GM19099 (cell line): ENCODE results near the gene USP8.

Source experiments
- POLR2A ChIP-seq: IDR thresholded peaks from 3 replicates; pipeline ENCODE4 v1.6.1; 2011; ENCODE audit warnings: low read depth; ENCODE audit not compliant: insufficient read length; ENCODE audit errors: extremely low read depth

The USP8 gene

DNA sequence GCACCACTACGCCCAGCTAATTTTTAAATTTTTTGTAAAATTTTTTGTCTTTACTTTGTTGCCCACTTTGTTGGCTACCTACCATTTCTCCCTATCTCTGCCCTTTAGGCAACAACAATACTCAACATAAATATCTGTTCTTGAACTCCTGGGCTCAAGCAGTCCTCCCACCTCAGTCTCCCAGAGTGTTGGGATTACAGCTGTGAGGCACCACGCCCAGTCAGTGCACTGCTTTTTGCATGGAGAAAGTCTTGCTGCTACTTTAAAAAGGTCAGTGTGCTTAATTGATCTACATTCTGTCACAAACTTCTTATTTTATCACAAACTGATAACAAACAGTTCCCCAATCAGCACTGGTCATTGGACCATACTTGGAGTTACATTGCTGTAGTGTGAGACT, 8.0 kb downstream of the USP8 start:
- no peak for TF ChIP-seq POLR2A

- no peak for TF ChIP-seq POLR2A
Observed at GRCh38 chr15:50435772-50436171, 11.6 kb downstream of the USP8 start.

GRCh38 chr15:50438251-50438650, 14.0 kb downstream of the USP8 start:
- no peak for TF ChIP-seq POLR2A

DNA sequence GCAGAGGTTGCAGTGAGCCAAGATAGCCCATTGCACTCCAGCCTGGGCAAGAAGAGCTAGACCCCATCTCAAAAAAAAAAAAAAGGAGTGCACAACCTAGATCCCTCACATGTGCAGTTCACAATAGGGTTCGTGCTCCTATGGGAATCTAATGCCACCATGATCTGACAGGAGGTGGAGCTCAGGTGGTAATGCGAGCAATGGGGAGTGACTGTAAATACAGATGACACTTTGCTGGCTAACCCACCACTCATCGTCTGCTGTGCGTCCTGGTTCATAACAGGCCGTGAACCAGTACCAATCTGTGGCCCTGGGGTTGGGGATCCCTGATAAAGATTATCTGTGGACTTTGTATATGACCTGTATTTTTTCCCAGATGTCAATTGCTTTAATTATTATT, 16.7 kb downstream of the USP8 start:
- TF ChIP-seq POLR2A: no peak

GRCh38 chr15:50452927-50453326, 28.7 kb downstream of the USP8 start:
- TF ChIP-seq POLR2A: no peak

DNA sequence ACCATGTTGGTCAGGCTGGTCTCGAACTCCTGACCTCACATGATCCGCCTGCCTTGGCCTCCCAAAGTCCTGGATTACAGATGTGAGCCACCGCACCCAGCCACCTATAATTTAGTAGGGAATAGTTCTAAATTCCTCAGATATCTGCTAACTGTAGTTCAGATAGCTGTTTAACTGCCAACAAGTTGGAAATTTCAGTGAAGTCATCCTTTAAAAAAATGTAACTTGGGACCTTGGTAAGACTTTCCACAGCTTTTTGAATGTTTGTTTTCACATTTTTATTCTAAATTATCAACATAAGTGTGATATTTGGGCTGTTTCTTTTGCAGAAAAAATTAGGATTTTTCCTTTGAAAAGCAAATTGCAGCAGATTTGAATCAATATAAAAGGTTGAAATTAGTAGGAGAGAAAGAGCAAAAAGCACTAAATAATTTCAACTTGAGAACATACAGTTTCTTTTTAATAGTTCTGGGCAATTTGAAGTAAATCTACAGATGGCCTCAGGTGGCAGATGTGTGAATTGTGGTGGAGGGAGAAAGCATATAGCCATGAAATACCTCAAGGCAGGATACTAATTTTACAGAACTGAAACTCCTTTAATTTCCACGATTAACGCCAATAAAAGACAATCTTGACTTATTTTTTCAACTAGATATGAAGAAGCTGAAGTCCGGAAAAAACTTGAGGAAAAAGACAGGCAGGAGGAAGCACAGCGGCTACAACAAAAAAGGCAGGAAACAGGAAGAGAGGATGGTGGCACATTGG, 34.3 kb downstream of the USP8 start:
- no peak for TF ChIP-seq POLR2A

- TF ChIP-seq POLR2A: no peak
Observed at GRCh38 chr15:50463423-50464358, 39.5 kb downstream of the USP8 start.

GRCh38 chr15:50471072-50471471, 46.9 kb downstream of the USP8 start:
- no peak for TF ChIP-seq POLR2A

DNA sequence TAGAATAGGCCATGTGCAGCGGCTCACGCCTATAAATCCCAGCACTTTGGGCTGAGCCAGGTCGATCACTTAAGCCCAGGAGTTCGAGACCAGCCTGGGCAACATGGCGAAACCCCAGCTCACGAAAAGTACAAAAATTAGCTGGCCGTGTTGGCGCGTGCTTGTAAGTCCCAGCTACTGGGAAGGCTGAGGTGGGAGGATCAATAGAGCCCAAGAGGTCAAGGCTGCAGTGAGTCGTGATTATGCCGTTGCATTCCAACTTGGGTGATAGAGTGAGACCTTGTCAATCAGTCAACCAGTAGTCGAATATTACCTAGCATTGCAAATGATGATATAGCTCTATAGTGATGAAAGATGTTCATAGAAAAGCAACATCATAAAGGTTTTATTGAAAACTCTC, 51.9 kb downstream of the USP8 start:
- TF ChIP-seq POLR2A: no peak

- TF ChIP-seq POLR2A: no peak
Observed at GRCh38 chr15:50484781-50485180, 60.6 kb downstream of the USP8 start.

- no peak for TF ChIP-seq POLR2A
Observed at GRCh38 chr15:50485389-50485788, 61.2 kb downstream of the USP8 start.

DNA sequence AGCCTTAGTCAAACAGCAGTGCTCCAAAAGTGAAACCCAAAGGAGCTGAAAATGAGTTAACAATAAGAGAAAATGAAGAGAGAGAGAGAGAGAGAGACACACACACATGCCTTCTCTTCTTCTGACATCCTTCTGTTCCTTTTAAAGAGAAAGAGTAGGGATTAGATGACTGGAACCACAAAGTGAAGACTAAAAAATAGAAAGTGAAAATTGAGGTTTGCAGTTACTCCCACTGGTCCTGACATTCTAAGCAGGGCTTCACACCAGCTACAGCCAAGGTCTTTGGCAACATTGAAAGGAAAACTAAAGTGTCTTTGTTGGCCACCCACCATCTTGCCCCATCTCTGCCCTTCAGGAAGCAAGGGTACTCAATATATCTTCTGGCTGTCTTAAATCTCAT, 63.1 kb downstream of the USP8 start:
- TF ChIP-seq POLR2A: no peak

DNA sequence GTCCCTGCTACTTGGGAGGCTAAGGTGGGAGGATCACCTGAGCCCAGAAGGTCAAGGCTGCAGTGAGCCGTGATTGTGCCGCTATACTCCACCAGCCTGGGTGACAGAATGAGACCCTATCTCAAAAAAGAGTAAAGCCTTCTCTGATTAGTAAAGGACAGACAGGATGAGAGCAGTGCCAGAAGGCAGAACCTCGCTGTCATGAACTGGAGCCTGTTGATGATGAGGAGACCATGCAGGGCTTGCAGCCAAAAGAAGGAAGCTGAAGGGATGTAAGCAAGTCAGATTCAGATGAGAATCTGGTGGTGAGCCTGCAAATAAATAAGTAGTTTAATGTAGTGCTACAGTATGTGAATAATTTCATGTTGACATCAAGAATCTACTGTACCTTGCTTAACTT, 69.4 kb downstream of the USP8 start:
- TF ChIP-seq POLR2A: no peak

- no peak for TF ChIP-seq POLR2A
Observed at GRCh38 chr15:50496692-50497091, 72.5 kb downstream of the USP8 start.

- no peak for TF ChIP-seq POLR2A
Observed at GRCh38 chr15:50500352-50500751, 76.1 kb downstream of the USP8 start.

DNA sequence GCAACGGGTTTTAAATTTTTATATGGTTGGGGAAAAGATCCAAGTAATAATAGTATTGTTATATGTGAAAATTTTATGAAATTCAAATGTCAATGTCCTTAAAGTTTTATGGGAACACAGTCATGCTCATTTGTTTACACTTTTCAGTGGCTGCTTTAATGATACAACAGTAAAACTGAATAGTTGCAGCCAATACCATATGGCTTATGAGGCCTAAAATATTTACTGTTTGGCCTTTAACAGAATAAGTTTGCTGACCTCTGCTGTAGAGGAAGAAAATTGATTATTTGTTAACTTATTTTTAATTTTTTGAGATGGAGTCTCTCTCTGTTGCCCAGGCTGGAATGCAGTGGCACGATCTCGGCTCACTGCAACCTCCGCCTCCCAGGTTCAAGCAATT, 77.6 kb downstream of the USP8 start:
- TF ChIP-seq POLR2A: no peak
